Measurements from ENCODE around the gene MAP3K9.

The MAP3K9 gene

GRCh38 chr14:70721542-70721941, 87.8 kb downstream of the MAP3K9 start:
- Histone ChIP-seq H3K27me3 (ENCODE audit: insufficient read depth, poor library complexity, severe bottlenecking) (no peaks in the 10 kb centered on the region), H3K4me1 (ENCODE audit: insufficient read depth, poor library complexity, severe bottlenecking) (peaks cover 27% of the 10 kb centered on the region), H3K27ac (ENCODE audit: poor library complexity, severe bottlenecking) (no peak overlapping the region), H3K36me3 (ENCODE audit: low read depth) (peaks cover 10% of the 10 kb centered on the region), H3K4me3 (ENCODE audit: severe bottlenecking) (no peak overlapping the region), H3K9me3 (ENCODE audit: severe bottlenecking) (no peaks in the 10 kb centered on the region)
- TF ChIP-seq CTCF (IDR thresholded peaks at IDR 0.05; ENCODE audit: poor library complexity, severe bottlenecking) = no peak
- ATAC-seq (ENCODE audit: low read depth) (no peak), DNase-seq (ENCODE audit: low spot score) (no peak)

- TF ChIP-seq CTCF (IDR thresholded peaks at IDR 0.05; ENCODE audit: poor library complexity, severe bottlenecking) = no peak
- DNase-seq (ENCODE audit: low spot score) (peak; percentile 86), ATAC-seq (ENCODE audit: low read depth) (peak; percentile 80)
- H3K4me3 ChIP-seq (ENCODE audit: severe bottlenecking) = no peak overlapping the region
- peaks cover 9% of the 10 kb centered on the region; the same call in 1 of the 2 replicates for H3K36me3 ChIP-seq (ENCODE audit: low read depth)
- H3K27ac ChIP-seq (ENCODE audit: poor library complexity, severe bottlenecking) = peak overlapping the region; percentile 53
- H3K27me3 ChIP-seq (ENCODE audit: insufficient read depth, poor library complexity, severe bottlenecking) = no peaks in the 10 kb centered on the region
- no peaks in the 10 kb centered on the region for H3K9me3 ChIP-seq (ENCODE audit: severe bottlenecking)
- peaks cover 27% of the 10 kb centered on the region for H3K4me1 ChIP-seq (ENCODE audit: insufficient read depth, poor library complexity, severe bottlenecking)
These were observed 90.8 kb downstream of the MAP3K9 start for GRCh38 chr14:70718383-70719118.

- no peak overlapping the region for H3K4me3 ChIP-seq (ENCODE audit: severe bottlenecking)
- H3K4me1 ChIP-seq (ENCODE audit: insufficient read depth, poor library complexity, severe bottlenecking) = peaks cover 27% of the 10 kb centered on the region
- no peaks in the 10 kb centered on the region for H3K9me3 ChIP-seq (ENCODE audit: severe bottlenecking)
- ATAC-seq (ENCODE audit: low read depth) = no peak
- H3K27ac ChIP-seq (ENCODE audit: poor library complexity, severe bottlenecking) = peak overlapping the region; percentile 53
- H3K27me3 ChIP-seq (ENCODE audit: insufficient read depth, poor library complexity, severe bottlenecking) = no peaks in the 10 kb centered on the region
- no peak for DNase-seq (ENCODE audit: low spot score)
- no peak for TF ChIP-seq CTCF (IDR thresholded peaks at IDR 0.05; ENCODE audit: poor library complexity, severe bottlenecking)
- 0 out of 2 replicates have a peak, but pooled peaks cover 6% of the 10 kb centered on the region for H3K36me3 ChIP-seq (ENCODE audit: low read depth)
These were observed 92.4 kb downstream of the MAP3K9 start for GRCh38 chr14:70716958-70717357.

- no peaks in the 10 kb centered on the region for H3K27me3 ChIP-seq (ENCODE audit: insufficient read depth, poor library complexity, severe bottlenecking)
- 0 out of 2 replicates have a peak, but pooled peaks cover 6% of the 10 kb centered on the region for H3K36me3 ChIP-seq (ENCODE audit: low read depth)
- no peak overlapping the region for H3K4me3 ChIP-seq (ENCODE audit: severe bottlenecking)
- ATAC-seq (ENCODE audit: low read depth) (no peak), DNase-seq (ENCODE audit: low spot score) (no peak)
- H3K9me3 ChIP-seq (ENCODE audit: severe bottlenecking) = no peaks in the 10 kb centered on the region
- peaks cover 27% of the 10 kb centered on the region for H3K4me1 ChIP-seq (ENCODE audit: insufficient read depth, poor library complexity, severe bottlenecking)
- no peak for TF ChIP-seq CTCF (IDR thresholded peaks at IDR 0.05; ENCODE audit: poor library complexity, severe bottlenecking)
- H3K27ac ChIP-seq (ENCODE audit: poor library complexity, severe bottlenecking) = peak overlapping the region; percentile 53
These were observed 92.8 kb downstream of the MAP3K9 start for GRCh38 chr14:70716483-70716882.

GRCh38 chr14:70714055-70714550, 95.2 kb downstream of the MAP3K9 start:
- Histone ChIP-seq H3K27ac (ENCODE audit: poor library complexity, severe bottlenecking) (no peak overlapping the region), H3K36me3 (ENCODE audit: low read depth) (0 out of 2 replicates have a peak, but pooled peaks cover 6% of the 10 kb centered on the region), H3K4me1 (ENCODE audit: insufficient read depth, poor library complexity, severe bottlenecking) (peaks cover 28% of the 10 kb centered on the region), H3K9me3 (ENCODE audit: severe bottlenecking) (no peaks in the 10 kb centered on the region), H3K4me3 (ENCODE audit: severe bottlenecking) (no peak overlapping the region), H3K27me3 (ENCODE audit: insufficient read depth, poor library complexity, severe bottlenecking) (no peaks in the 10 kb centered on the region)
- TF ChIP-seq CTCF (IDR thresholded peaks at IDR 0.05; ENCODE audit: poor library complexity, severe bottlenecking) = peak; percentile 97
- ATAC-seq (ENCODE audit: low read depth) = no peak
- no peak for DNase-seq (ENCODE audit: low spot score)
